Trophoblast cell (in vitro differentiated cells and primary cell): ENCODE data around the gene COTL1.

Source experiments
- DNase-seq, 2 donors: peaks; one replicate each; pipeline ENCODE4 v3.0.0-alpha.2; 2016
- H2AFZ ChIP-seq: 2 replicates; pipeline ENCODE4 v1.6.1; 2013; ENCODE audit warnings: low read length, moderate library complexity, mild to moderate bottlenecking; ENCODE audit not compliant: insufficient read depth, poor library complexity
- H2AK5ac ChIP-seq: 2 replicates; pipeline ENCODE4 v1.6.1; 2013; ENCODE audit warnings: mild to moderate bottlenecking, low read length
- H2BK120ac ChIP-seq: 2 replicates; pipeline ENCODE4 v1.6.1; 2013; ENCODE audit warnings: low read length, mild to moderate bottlenecking, moderate library complexity; ENCODE audit not compliant: insufficient read depth, poor library complexity
- H2BK12ac ChIP-seq: 2 replicates; pipeline ENCODE4 v1.6.1; 2013; ENCODE audit warnings: mild to moderate bottlenecking, low read length, moderate library complexity
- H2BK5ac ChIP-seq: 2 replicates; pipeline ENCODE4 v1.6.1; 2013; ENCODE audit warnings: low read length, low read depth, moderate library complexity, mild to moderate bottlenecking; ENCODE audit not compliant: poor library complexity
- H3K14ac ChIP-seq: 2 replicates; pipeline ENCODE4 v1.6.1; 2013; ENCODE audit warnings: mild to moderate bottlenecking, low read length
- H3K18ac ChIP-seq: 2 replicates; pipeline ENCODE4 v1.6.1; 2013; ENCODE audit warnings: mild to moderate bottlenecking, low read length
- H3K23ac ChIP-seq: 2 replicates; pipeline ENCODE4 v1.6.1; 2013; ENCODE audit warnings: low read length
- H3K27ac ChIP-seq: 2 replicates; pipeline ENCODE4 v1.5.1; 2013; ENCODE audit warnings: low read depth, mild to moderate bottlenecking, inconsistent platforms, low read length, moderate library complexity
- H3K27me3 ChIP-seq: 2 replicates; pipeline ENCODE4 v1.6.1; 2013; ENCODE audit warnings: inconsistent platforms, mild to moderate bottlenecking, low read length, moderate library complexity; ENCODE audit not compliant: insufficient read depth
- H3K36me3 ChIP-seq, 2 experiments: 1 replicate in 1 of 2; 2 replicates in 1 of 2; pipeline ENCODE4 v1.6.1; 2013; ENCODE audit warnings: low read length in 2 of 2, mild to moderate bottlenecking in 2 of 2, moderate library complexity in 1 of 2; ENCODE audit not compliant: insufficient read depth in 2 of 2, control insufficient read depth in 1 of 2
- H3K4ac ChIP-seq: 2 replicates; pipeline ENCODE4 v1.6.1; 2013; ENCODE audit warnings: low read depth, mild to moderate bottlenecking, low read length, moderate library complexity
- H3K4me1 ChIP-seq, 2 experiments: 1 replicate in 1 of 2; 2 replicates in 1 of 2; pipeline ENCODE4 v1.6.1; 2013; ENCODE audit warnings: low read length in 2 of 2, mild to moderate bottlenecking in 2 of 2, moderate library complexity in 1 of 2; ENCODE audit not compliant: insufficient read depth in 2 of 2, control insufficient read depth in 1 of 2
- H3K4me2 ChIP-seq: 2 replicates; pipeline ENCODE4 v1.6.1; 2013; ENCODE audit warnings: inconsistent platforms, mild to moderate bottlenecking, low read length, moderate library complexity
- H3K4me3 ChIP-seq: 2 replicates; pipeline ENCODE4 v1.5.1; 2013; ENCODE audit warnings: mild to moderate bottlenecking, low read depth, low read length, inconsistent platforms
- H3K79me1 ChIP-seq: one replicate; pipeline ENCODE4 v1.6.1; 2013; ENCODE audit warnings: low read length
- H3K79me2 ChIP-seq: 2 replicates; pipeline ENCODE4 v1.6.1; 2013; ENCODE audit warnings: low read length, mild to moderate bottlenecking; ENCODE audit not compliant: control insufficient read depth, insufficient read depth, poor library complexity
- H3K9ac ChIP-seq: 2 replicates; pipeline ENCODE4 v1.6.1; 2013; ENCODE audit warnings: mild to moderate bottlenecking, low read length
- H3K9me3 ChIP-seq: 2 replicates; pipeline ENCODE4 v1.6.1; 2013; ENCODE audit warnings: low read depth, mild to moderate bottlenecking, control low read depth, inconsistent platforms, low read length; ENCODE audit not compliant: insufficient read depth
- H4K12ac ChIP-seq: 2 replicates; pipeline ENCODE4 v1.6.1; 2013; ENCODE audit warnings: low read depth, mild to moderate bottlenecking, low read length, moderate library complexity
- H4K8ac ChIP-seq: 2 replicates; pipeline ENCODE4 v1.6.1; 2013; ENCODE audit warnings: low read depth, mild to moderate bottlenecking, low read length, moderate library complexity
- H4K91ac ChIP-seq: one replicate; pipeline ENCODE4 v1.6.1; 2013; ENCODE audit warnings: low read depth, mild to moderate bottlenecking, low read length, moderate library complexity
- WGBS: extraction: QIAGEN DNeasy Blood & Tissue Kit; methylation state at CpG from one replicate; pipeline ENCODE4 v1.1.7; 2013; ENCODE audit warnings: missing lambda C conversion rate; ENCODE audit not compliant: insufficient read length, insufficient coverage; ENCODE audit errors: extremely low coverage; 5-methylcytosine and 5-hydroxymethylcytosine counted together

The COTL1 gene

GRCh38 chr16:84570739-84571403, 47.0 kb downstream of the COTL1 start:
- H4K12ac ChIP-seq = no peak overlapping the region
- no peaks in the 10 kb centered on the region for H3K27me3 ChIP-seq
- H3K14ac ChIP-seq = no peak overlapping the region
- H3K36me3 ChIP-seq = peaks cover 12 to 16% of the 10 kb centered on the region in 2 experiments
- peaks cover 8% of the 10 kb centered on the region for H3K9me3 ChIP-seq
- peak in 1 of 2 donors; percentile 25 for DNase-seq
- no CpG with 5 or more reads among the region's 14 CpGs for WGBS
- H3K4ac ChIP-seq = no peak overlapping the region
- no peak overlapping the region for H2AFZ ChIP-seq
- H3K23ac ChIP-seq = no peak overlapping the region
- H3K9ac ChIP-seq = no peak overlapping the region
- H3K79me2 ChIP-seq = no peaks in the 10 kb centered on the region
- no peak overlapping the region for H2BK12ac ChIP-seq
- no peak overlapping the region for H3K27ac ChIP-seq
- H3K4me2 ChIP-seq = no peak overlapping the region
- no peak overlapping the region for H4K8ac ChIP-seq
- no peak overlapping the region for H3K18ac ChIP-seq
- no peak overlapping the region for H4K91ac ChIP-seq
- no peak overlapping the region for H2BK120ac ChIP-seq
- H3K4me1 ChIP-seq = peaks cover 6 to 12% of the 10 kb centered on the region in 2 experiments
- H2BK5ac ChIP-seq = no peak overlapping the region
- H3K4me3 ChIP-seq = no peak overlapping the region
- peaks cover 8% of the 10 kb centered on the region for H3K79me1 ChIP-seq
- H2AK5ac ChIP-seq = no peak overlapping the region

GRCh38 chr16:84569382-84569987, 48.4 kb downstream of the COTL1 start:
- no peak overlapping the region for H3K18ac ChIP-seq
- H4K12ac ChIP-seq = no peak overlapping the region
- H3K27ac ChIP-seq = no peak overlapping the region
- H2BK12ac ChIP-seq = no peak overlapping the region
- no peak overlapping the region for H3K4ac ChIP-seq
- no peak overlapping the region for H2AFZ ChIP-seq
- H3K4me3 ChIP-seq = no peak overlapping the region
- no peak overlapping the region for H3K23ac ChIP-seq
- peaks cover 19 to 21% of the 10 kb centered on the region in 2 experiments for H3K36me3 ChIP-seq
- H4K91ac ChIP-seq = no peak overlapping the region
- no peak overlapping the region for H2BK120ac ChIP-seq
- no peak overlapping the region for H2AK5ac ChIP-seq
- peaks cover 8% of the 10 kb centered on the region for H3K9me3 ChIP-seq
- H3K4me1 ChIP-seq = peaks cover 6 to 12% of the 10 kb centered on the region in 2 experiments
- no peak overlapping the region for H2BK5ac ChIP-seq
- no peaks in the 10 kb centered on the region for H3K79me2 ChIP-seq
- peak in 1 of 2 donors; percentile 42 for DNase-seq
- H3K79me1 ChIP-seq = peaks cover 8% of the 10 kb centered on the region
- H3K27me3 ChIP-seq = no peaks in the 10 kb centered on the region
- no peak overlapping the region for H3K4me2 ChIP-seq
- H4K8ac ChIP-seq = no peak overlapping the region
- no CpG with 5 or more reads among the region's 9 CpGs for WGBS
- H3K9ac ChIP-seq = no peak overlapping the region
- H3K14ac ChIP-seq = no peak overlapping the region

GRCh38 chr16:84568066-84568465, 49.8 kb downstream of the COTL1 start:
- Histone ChIP-seq H3K23ac (no peak overlapping the region), H3K36me3 (peaks cover 24 to 26% of the 10 kb centered on the region in 2 experiments), H2BK12ac (peak overlapping the region; percentile 79), H3K79me1 (peaks cover 8% of the 10 kb centered on the region), H4K91ac (peak overlapping the region; percentile 83), H2BK120ac (peak overlapping the region; percentile 25), H3K27ac (peak overlapping the region; percentile 47), H3K9ac (no peak overlapping the region), H2BK5ac (peak overlapping the region; percentile 77), H3K4ac (peak overlapping the region; percentile 53), H3K4me3 (no peak overlapping the region), H3K9me3 (peaks cover 8% of the 10 kb centered on the region), H3K27me3 (no peaks in the 10 kb centered on the region), H2AK5ac (peak overlapping the region; percentile 47), H3K4me1 (peaks cover 6 to 10% of the 10 kb centered on the region in 2 experiments), H4K8ac (peak overlapping the region; percentile 46), H2AFZ (peak overlapping the region; percentile 30), H3K14ac (peak overlapping the region; percentile 64), H3K4me2 (no peak overlapping the region), H4K12ac (no peak overlapping the region), H3K79me2 (no peaks in the 10 kb centered on the region), H3K18ac (peak overlapping the region; percentile 58)
- peak; percentile 98 for DNase-seq
- no CpG with 5 or more reads among the region's 9 CpGs for WGBS

GRCh38 chr16:84567286-84567962, 50.5 kb downstream of the COTL1 start:
- peaks cover 6 to 10% of the 10 kb centered on the region in 2 experiments for H3K4me1 ChIP-seq
- H3K27me3 ChIP-seq = no peaks in the 10 kb centered on the region
- H3K9ac ChIP-seq = no peak overlapping the region
- no peak overlapping the region for H3K27ac ChIP-seq
- H3K79me1 ChIP-seq = peaks cover 8% of the 10 kb centered on the region
- H4K12ac ChIP-seq = no peak overlapping the region
- no peak overlapping the region for H3K4me3 ChIP-seq
- H3K79me2 ChIP-seq = no peaks in the 10 kb centered on the region
- H2BK5ac ChIP-seq = peak overlapping the region; percentile 42
- H2AFZ ChIP-seq = no peak overlapping the region
- peaks cover 6% of the 10 kb centered on the region for H3K9me3 ChIP-seq
- no CpG with 5 or more reads among the region's 16 CpGs for WGBS
- H3K18ac ChIP-seq = peak overlapping the region; percentile 12
- peaks cover 23 to 26% of the 10 kb centered on the region in 2 experiments for H3K36me3 ChIP-seq
- no peak overlapping the region for H2BK12ac ChIP-seq
- peak overlapping the region; percentile 36 for H4K91ac ChIP-seq
- H3K4ac ChIP-seq = no peak overlapping the region
- H3K14ac ChIP-seq = peak overlapping the region; percentile 6
- peak overlapping the region; percentile 8 for H4K8ac ChIP-seq
- no peak overlapping the region for H3K23ac ChIP-seq
- DNase-seq = peak; percentile 98 to 99
- H3K4me2 ChIP-seq = no peak overlapping the region
- no peak overlapping the region for H2BK120ac ChIP-seq
- H2AK5ac ChIP-seq = no peak overlapping the region
